Upper lobe of right lung (tissue), 1 donor: ENCODE measurements around the gene PTTG1IP. TPM values are rescaled to one million over a fixed set of nuclear protein-coding genes. Genes with fewer than 3 reads are reported as not detected.

Source experiments
- ATAC-seq: fragments of 200-7000 bp; cut with Tn5 transposase; one replicate; pipeline ENCODE4 v1.9.1; 2020; ENCODE audit warnings: mild to moderate bottlenecking, moderate library complexity
- DNase-seq: peaks from one replicate; pipeline ENCODE4 v3.0.0-alpha.2; 2020
- H3K27ac ChIP-seq: fragments of 200-600 bp; one replicate; pipeline ENCODE4 v1.8.0; 2022
- H3K27me3 ChIP-seq: fragments of 200-600 bp; one replicate; pipeline ENCODE4 v1.8.0; 2022; ENCODE audit warnings: mild to moderate bottlenecking
- H3K36me3 ChIP-seq: fragments of 200-600 bp; one replicate; pipeline ENCODE4 v1.8.0; 2022
- H3K4me1 ChIP-seq: fragments of 200-600 bp; one replicate; pipeline ENCODE4 v1.8.0; 2022
- H3K4me3 ChIP-seq: fragments of 200-600 bp; one replicate; pipeline ENCODE4 v1.8.0; 2022; ENCODE audit warnings: mild to moderate bottlenecking
- H3K9me3 ChIP-seq: fragments of 200-600 bp; one replicate; pipeline ENCODE4 v1.8.0; 2022
- CTCF ChIP-seq: fragments of 200-600 bp; IDR thresholded peaks from one replicate; pipeline ENCODE4 v1.8.0; 2022; ENCODE audit warnings: antibody characterized with exemption
- intact Hi-C: fragments of 100-400 bp; cut with DNase I; formaldehyde crosslinking; loops from one replicate; pipeline ENCODE4 v1.11.0; 2022
- total RNA-seq: library from RNA; stranded (reverse); fragmentation: NEBNext Ultra II Directional; extraction: Animal tissue kit (Norgen Biotek cat#: 25700); gene quantifications from one replicate; pipeline ENCODE4 v1.2.1, GENCODE V29; 2021
- donor health status: DM: no; HTN: yes; CAD: no; lungs with severe emphysema.

PTTG1IP gene
- total RNA-seq, 1 donor from 2014 or later = 244 TPM

GRCh38 chr21:44799646-44800045 lies 73.8 kb downstream of the PTTG1IP start:
- no peaks in the 10 kb centered on the region for H3K27me3 ChIP-seq
- TF ChIP-seq CTCF = no peak
- no peak overlapping the region for H3K4me3 ChIP-seq
- no peaks in the 10 kb centered on the region for H3K9me3 ChIP-seq
- DNase-seq (no peak), ATAC-seq (peak; percentile 21)
- peaks cover 18% of the 10 kb centered on the region for H3K4me1 ChIP-seq
- peaks cover 25% of the 10 kb centered on the region for H3K36me3 ChIP-seq
- intact Hi-C loops = loop anchor here (10.0 kb wide), 2 partner anchors 55 to 135 kb away; no protein-coding TSS in a partner anchor
- no peak overlapping the region for H3K27ac ChIP-seq

Other genes starting within 250 kb of the PTTG1IP start
- not detected for gene KRTAP10-9, start 246.6 kb downstream of the PTTG1IP start, total RNA-seq
- not detected for gene KRTAP10-10, start 236.3 kb downstream of the PTTG1IP start, total RNA-seq
- not detected for gene KRTAP10-11, start 227.3 kb downstream of the PTTG1IP start, total RNA-seq
- not detected for gene KRTAP12-4, start 219.0 kb downstream of the PTTG1IP start, total RNA-seq
- not detected for gene KRTAP12-3, start 215.8 kb downstream of the PTTG1IP start, total RNA-seq
- not detected for gene KRTAP12-2, start 206.8 kb downstream of the PTTG1IP start, total RNA-seq
- not detected for gene KRTAP12-1, start 191.5 kb downstream of the PTTG1IP start, total RNA-seq
- gene KRTAP10-12, start 176.5 kb downstream of the PTTG1IP start, total RNA-seq = not detected
- 0.23 TPM for gene TSPEAR, start 162.1 kb downstream of the PTTG1IP start, total RNA-seq
- 78.8 TPM for gene UBE2G2, start 71.9 kb downstream of the PTTG1IP start, total RNA-seq
- 85.0 TPM for gene SUMO3, start 55.6 kb downstream of the PTTG1IP start, total RNA-seq
- gene ITGB2, start 47.2 kb upstream of the PTTG1IP start, total RNA-seq = 370 TPM
- gene SLX9, start 66.3 kb upstream of the PTTG1IP start, total RNA-seq = 22.8 TPM
- 73.6 TPM for gene ADARB1, start 200.9 kb upstream of the PTTG1IP start, total RNA-seq